GM18519 (cell line): ENCODE measurements around the gene SAT1.

Source experiments
- ATAC-seq: cut with Tn5 transposase; IDR thresholded peaks from one replicate; pipeline ENCODE4 v1.9.1; 2021; ENCODE audit warnings: mild to moderate bottlenecking, moderate library complexity; ENCODE audit not compliant: unreplicated experiment, low FRiP score

The SAT1 gene

DNA sequence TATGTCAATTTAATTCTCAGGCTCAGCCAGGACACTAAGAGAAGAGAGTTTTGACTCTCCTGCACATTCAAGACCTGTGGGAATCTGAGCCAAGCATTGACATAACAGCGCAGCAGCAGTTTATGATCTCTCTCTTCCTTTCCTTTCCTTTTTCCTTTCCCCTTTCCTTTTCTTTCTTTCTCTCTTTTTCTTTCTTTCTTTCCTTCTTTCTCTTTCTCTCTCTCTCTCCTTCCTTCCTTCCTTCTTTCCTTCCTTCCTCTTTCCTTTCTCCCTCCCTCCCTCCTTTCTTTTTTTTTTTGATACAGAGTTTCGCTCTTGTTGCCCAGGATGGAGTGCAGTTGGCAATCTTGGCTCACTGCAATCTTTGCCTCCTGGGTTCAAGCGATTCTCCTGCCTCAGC is 21.6 kb downstream of the SAT1 start:
- ATAC-seq: no peak

- ATAC-seq: no peak
These were observed 22.4 kb downstream of the SAT1 start for GRCh38 chrX:23805389-23805788.

GRCh38 chrX:23810279-23810678 is 27.3 kb downstream of the SAT1 start:
- ATAC-seq: no peak

DNA sequence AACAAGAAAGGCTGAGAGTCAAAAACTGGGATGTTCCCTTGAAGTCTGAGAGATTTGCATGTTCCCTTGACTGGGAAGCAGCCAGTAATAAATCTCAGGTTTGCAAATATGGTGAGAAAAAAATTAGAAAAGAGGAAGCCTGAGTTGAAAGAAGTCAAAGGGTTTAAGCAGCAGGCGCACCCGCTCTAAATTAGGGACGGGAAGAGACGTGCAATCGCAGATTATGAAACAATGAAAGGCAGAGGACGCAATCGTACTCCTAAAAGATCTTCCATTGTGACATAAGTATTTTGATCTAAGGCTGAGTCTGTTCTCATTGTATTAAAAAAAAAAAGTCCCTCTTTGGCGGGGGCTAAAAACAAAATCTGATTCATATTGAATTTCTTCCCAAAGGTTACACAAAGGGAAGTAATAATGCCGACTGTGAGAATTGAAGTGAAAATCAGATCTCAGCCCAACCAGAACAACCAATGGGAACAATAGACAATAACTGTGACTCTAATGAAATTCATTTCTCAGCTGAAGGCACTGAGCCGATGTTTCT is 28.2 kb downstream of the SAT1 start:
- no peak for ATAC-seq

DNA sequence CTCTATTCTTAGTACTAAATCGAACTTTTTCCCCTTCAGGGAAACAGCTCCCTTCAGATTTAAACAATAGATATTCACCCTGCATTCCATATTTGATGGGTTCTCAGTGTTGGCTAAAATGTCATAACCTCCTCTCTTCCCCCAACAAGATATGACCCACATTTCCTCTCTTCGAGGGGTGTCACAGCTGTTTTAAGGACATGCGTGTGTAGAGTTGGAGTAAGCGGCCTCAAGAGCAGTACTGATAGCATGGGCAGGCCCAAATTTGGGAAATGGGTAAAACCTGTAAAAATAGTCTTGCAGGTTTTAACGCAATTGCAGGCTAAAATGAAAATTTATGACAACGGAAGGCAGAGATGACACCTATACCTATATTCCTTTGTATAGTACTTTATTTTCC is 28.7 kb downstream of the SAT1 start:
- ATAC-seq: no peak

DNA sequence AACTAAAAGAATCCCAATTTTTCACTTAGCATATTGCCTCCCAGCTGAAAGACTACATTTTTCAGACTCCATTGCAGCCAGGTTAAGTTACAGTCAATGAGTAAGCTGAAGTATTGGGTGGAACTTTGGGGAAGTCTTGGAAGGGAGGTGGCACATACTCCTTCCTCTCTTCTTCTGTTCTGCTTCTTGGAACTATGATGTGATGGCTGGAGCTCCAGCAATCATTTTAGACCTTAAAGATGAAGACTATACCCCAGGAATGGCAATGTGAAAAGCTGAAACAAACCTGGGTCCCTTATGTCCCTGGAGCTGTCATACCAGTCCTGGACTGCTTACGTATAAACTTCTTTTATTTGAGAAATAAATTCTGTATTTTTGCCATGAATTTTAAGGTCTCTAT is 30.8 kb downstream of the SAT1 start:
- no peak for ATAC-seq

DNA sequence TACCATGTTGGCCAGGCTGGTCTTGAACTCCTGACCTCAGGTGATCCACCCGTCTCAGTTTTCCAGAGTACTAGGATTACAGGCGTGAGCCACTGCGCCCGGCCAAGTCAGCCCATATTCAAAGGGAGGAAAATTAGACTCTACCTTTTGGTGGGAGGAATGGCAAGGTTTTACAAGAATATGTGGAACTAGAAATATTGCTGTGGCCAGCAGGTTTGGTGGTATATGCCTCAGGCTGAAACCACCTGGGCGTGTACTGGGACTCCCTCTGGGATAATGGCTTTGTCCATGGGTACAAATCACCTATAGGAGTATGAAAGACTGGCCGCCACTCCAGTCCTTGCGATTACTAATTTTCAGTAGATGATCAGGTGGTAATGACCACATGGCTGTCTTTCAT is 32.4 kb downstream of the SAT1 start:
- no peak for ATAC-seq

GRCh38 chrX:23816179-23816578 is 33.2 kb downstream of the SAT1 start:
- no peak for ATAC-seq

- ATAC-seq: no peak
These were observed 35.0 kb downstream of the SAT1 start for GRCh38 chrX:23817979-23818336.

DNA sequence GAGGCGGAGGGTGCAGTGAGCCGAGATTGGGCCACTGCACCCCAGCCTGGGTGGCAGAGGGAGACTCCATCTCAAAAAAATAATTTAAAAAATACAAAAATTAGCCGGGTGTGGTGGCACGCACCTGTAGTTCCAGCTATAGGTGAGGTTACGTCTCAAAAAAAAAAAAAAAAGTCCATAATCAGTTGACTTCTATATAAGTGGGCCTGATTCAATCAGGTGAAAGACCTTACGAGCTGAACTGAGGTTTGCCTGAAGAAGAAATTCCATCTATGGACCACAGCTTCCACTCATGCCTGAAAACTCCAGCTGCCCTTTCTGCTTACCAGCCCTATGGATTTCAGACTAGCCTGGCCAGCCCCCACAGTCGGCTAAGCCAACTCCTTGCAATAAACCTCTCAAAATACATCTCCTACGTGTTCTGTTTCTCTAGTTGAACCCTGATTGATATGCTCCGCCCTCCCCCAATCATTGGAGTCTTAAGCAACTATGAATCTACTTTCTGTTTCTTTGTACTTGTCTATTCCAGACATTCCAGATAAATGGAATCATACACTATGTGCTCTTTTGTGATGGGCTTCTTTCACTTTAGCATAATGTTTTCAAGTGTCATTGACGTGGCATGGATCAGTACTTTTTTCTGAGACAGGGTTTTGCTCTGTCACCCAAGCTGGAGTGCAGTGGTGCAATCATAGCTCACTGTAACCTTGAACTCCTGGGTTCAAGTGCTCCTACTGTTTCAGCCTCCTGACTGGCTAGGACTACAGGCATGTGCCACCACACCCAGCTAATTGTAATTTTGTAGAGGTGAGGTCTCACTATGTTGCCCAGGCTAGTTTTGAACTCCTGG is 36.6 kb downstream of the SAT1 start:
- no peak for ATAC-seq

GRCh38 chrX:23820235-23820782 is 37.3 kb downstream of the SAT1 start:
- ATAC-seq: no peak

DNA sequence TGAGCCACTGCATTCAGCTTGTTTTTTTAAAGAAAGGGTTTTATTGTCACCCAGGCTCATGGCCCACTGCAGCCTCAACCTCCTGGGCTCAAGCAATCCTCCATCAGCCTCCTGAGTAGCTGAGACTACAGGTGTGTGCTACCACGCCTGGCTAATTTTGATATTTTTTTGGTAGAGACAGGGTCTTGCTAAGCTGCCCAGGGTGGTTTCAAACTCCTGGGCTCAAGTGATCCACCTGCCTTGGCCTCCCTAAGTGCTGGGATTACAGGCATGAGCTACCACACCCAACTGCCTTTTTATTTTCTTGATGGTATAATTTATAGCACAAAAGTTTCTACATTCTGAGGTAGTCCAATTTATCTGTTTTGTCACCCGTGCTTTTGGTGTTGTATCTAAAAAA is 38.9 kb downstream of the SAT1 start:
- no peak for ATAC-seq

- ATAC-seq: no peak
These were observed 39.4 kb downstream of the SAT1 start for GRCh38 chrX:23822397-23822796.

DNA sequence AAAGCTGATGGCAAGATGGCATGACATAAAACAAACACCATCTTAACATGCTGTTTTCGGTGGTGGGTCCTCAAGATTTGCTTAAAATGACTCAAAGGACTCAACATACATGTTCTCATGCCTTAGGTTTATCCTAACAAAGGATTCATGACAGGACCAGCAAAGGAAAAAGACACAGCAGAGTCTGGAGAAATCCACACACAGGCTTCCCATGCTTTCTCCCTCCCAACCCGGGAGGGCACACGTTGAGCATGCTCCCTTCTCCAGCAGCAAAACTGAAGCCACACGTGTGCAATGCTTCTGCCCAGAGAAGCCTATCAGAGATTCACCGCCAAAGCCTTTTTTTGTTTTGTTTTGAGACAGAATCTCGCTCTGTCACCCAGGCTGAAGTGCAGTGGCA is 39.9 kb downstream of the SAT1 start:
- ATAC-seq: no peak

GRCh38 chrX:23825675-23826074 is 42.7 kb downstream of the SAT1 start:
- no peak for ATAC-seq

GRCh38 chrX:23826216-23826615 is 43.2 kb downstream of the SAT1 start:
- no peak for ATAC-seq

DNA sequence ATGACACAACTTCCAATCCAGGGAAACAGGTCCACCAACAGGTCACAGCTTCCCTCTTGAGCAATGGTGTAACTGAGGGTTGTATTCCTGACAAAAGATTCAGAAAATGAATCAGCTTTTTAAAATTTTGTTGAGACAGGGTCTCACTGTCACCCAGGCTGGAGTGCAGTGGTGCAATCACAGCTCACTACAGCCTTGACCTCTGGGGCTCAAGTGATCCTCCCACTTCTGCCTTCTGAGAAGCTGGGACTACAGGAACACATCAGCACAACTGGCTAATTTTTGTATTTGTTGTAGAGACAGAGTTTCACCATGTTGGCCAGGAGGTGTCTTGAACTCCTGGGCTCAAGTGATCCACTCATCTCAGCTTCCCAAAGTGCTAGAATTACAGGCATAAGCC is 43.7 kb downstream of the SAT1 start:
- no peak for ATAC-seq

DNA sequence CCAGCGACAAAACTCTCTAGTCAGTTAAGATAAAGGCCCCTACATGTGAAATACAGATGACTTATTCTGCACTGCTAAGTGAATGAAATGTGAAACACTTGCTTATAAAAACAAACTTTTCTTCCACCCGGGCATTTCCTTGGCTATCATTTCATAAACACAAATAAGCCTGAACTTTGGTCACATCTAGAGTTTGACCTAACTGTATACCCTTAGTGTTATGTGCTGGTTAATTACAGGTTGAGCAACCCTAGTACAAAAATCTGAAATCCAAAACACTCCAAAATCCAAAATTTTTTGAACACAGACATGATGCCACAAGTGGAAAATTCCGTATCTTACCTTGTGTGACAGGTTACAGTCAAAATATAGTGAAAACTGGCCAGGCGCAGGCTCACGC is 45.9 kb downstream of the SAT1 start:
- no peak for ATAC-seq

- ATAC-seq: no peak
These were observed 49.7 kb downstream of the SAT1 start for GRCh38 chrX:23832721-23833120.
